Fibroblast of upper back skin (primary cell): Measurements from ENCODE around the gene BPIFB6.

Source experiments
- DNase-seq: peaks from one replicate; pipeline ENCODE4 v3.0.0-alpha.2; 2013

Gene BPIFB6

DNA sequence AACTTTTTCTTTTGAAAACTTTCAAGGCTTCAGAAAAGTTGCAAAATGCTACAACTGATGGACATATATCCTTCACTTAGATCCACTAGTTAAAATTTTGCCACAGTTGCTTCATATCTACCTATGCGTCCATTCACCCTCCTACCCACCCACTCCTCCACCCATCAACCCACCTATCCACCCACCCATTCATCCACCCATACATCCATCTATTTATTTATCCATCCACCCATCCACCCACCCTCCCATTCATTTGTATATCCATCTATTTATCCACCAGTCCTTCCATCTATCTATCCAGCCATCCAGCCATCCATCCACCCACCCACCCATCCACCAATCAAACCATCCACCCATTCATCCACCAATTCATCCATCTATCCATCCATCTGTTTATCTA, 61.6 kb downstream of the BPIFB6 start:
- DNase-seq = no peak

DNA sequence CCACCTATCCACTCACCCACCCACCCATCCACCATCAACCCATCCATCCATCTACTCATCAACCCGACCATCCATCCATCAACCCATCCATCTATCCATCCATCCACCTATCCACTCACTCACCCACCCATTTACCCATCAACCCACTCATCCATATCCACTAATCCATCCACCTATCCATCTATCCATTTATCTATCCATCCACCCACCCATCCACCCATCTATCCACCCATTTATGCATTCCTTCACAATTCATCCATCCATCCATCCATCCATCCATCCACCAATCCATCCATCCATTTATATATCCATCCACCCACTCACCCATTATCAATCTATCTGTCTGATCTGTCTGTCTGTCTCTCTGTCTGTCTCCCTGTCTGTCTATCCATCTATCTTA, 62.1 kb downstream of the BPIFB6 start:
- no peak for DNase-seq
